SKM-1 treated with dmso at 0.1 percent for 144 hours (cell line): ENCODE results near the gene MICAL3.
"Not testable (repeated sequence)": the region's sequence is repeated elsewhere in the genome, so short reads cannot be mapped to it uniquely, and the experiment has no call there.

ENCODE experiments used
- DNase-seq: peaks from one replicate; lab custom pipeline; 2025; ENCODE audit not compliant: unreplicated experiment; lab: John Stamatoyannopoulos, UW

MICAL3 gene

DNA sequence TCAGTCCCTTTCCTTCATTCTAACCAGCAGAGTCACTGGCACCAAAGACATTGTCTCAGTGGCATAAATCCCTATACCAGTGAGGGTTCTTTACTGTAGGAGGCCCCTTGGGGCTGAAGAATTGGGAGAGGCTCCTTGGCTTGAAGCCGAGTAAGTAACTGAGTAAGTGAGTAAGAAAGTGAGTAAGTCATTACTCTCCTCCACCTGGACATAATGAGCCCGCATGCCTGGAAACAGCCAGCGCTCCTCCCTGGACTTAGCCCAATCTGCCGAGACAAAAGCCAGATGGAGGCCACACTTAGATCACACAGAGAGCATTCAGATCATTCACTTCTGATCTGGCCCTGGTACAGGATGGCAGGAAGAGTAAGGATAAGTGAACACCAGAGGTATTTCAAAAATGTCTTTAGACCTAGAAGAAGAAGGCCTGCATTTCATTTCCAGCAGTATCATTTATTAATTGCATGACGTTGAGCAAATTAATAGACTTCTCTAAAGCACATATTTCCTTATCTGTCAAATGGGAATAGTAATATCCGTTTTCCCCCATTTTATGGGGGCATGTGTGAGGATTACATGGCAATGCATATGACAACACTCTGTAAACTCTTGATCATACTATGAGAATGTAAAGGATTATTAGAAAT is 8.2 kb upstream of the MICAL3 start:
- DNase-seq = no peak

DNA sequence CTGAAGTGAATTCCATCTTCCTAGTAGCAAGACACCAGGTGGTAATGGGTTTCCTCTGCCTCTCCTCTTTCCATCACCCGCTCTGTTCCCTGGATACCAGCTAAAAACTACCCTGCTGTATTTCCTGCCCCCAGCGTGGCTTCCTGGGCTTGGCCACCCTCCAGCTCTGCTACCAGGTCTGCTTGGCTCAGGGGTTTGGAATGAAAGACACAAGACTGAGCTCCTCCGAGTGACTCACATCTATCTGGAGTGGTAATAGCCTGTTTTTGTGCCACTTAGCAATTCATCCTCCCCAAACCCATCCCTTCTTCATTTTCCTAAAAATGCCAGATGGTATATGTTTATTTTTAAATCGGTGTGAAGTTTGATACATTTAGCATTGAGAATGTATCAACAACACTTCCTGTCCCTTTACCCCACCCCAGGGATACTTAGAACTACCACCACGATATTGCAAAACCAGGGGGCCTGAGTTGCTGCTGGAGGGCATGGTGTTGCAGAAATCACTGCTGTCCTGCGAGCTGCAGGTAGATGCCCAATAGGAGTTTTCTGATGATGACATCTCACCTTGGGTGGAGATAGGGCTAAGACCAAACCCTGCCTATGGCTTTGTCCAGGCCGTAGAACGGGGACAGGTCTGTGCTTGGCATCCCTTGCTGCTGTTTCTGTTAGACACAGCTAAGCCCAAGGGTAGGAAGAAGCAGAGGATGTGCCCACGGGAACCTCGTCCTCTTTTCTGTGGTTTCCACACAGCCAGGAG is 7.5 kb upstream of the MICAL3 start:
- no peak for DNase-seq

DNA sequence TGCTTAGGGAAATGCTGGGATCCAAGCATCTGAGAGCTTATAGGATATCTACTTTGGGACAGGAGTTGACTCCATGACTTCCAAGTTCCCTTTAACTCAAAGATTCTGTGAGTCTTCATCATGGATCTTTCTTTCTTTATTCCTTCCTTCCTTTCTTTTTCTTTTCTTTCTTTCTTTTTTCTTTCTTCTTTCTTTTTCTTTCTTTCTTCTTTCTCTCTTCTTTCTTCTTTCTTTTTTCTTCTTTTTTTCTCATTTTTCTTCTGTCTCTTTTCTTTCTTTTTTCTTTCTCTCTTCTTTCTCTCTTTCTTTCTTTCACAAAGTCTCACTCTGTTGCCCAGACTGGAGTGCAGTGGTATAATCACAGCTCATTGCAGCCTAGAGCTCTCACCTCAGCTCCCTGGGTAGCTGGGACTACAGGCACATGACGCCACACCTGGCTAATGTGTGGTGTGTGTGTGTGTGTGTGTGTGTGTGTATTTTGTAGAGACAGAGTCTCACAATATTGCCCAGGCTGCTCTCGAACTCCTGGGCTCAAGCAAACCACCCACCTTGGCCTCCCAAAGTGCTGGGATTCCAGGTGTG is 5.4 kb upstream of the MICAL3 start:
- DNase-seq = no peak

DNA sequence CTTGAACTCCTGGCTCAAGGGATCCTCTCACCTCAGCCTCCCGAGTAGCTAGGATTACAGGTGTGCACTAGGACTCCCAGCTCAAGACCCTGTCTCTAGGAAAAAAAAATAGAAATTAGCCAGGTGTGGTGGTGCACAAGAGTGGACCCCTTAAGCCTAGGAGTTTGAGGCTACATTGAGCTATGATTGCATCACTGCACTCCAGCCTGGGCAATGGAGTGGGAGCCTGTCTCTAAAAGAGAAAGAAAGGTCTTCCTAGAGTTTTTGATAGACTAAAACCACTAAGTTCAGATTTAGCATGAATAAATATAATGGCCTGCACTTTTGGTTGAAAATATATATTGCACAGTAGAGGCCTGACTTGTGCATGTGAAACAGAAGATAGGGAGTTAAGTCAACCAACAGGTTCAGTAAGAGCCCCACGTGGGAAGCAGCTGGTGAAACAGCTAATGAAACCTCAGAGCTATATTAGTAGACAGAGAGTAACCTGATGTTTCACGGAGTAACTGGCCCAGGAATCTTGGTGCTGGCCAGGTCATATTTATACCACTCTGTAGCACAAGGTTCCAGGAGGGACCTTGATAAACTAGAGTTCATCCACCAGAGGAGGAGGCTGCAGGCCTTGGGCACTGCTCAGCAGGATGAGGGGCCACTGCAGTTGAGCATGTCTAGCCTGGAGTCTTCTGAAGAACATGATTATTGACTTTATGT is 4.6 kb upstream of the MICAL3 start:
- no peak for DNase-seq

DNA sequence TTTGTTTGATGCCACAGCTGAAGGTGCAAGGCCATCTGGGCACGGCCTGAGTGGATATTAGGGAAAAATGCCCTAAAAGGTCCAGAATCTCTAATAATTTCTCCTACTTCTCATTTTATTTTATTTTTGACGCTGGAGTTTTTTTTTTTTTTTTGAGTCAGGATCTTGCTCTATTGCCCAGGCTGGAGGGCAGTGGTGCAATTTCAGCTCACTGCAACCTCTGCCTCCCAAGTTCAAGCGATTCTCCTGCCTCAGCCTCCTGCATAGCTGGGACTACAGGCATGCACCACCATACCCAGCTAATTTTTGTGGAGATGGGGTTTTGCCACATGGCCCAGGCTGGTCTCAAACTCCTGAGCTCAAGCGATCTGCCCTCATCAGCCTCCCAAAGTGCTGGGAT is 1.5 kb upstream of the MICAL3 start:
- not testable (repeated sequence) for DNase-seq

DNA sequence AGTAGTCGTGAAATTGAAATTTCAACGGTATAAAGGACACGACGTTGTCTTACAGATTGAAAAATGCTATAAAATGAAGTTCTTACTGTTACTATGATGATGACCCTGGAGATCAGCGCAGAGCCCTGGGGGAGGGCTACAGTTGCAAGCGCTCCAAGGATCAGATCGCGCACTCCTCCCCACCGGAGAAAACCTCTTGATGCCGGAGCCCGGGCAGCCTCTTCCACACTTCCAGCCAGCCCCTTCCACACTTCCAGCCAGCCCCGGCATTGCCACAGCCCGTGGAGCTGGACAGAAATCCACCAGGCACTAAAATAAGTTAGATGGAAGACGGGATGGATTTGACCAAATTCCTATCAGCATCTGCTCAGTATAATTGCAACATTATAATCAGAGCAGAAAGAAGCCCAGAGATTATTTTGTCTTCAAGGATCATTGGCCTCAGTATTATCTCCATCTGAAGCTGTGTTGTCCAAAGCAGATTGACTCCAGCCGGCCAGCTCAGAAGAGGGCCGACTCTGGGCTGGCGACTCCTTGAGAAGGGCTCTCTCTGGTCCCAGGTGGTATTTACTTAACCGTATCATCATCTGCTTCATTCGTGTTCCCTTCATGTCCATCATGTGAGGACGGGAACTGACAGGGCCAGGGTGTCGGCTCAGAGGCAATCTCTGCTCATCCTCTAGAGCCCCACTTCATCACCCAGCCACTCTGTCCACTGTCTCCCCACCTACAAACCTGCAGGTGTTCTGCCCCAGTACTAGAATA is 777 bp upstream of the MICAL3 start:
- DNase-seq = no peak

DNA sequence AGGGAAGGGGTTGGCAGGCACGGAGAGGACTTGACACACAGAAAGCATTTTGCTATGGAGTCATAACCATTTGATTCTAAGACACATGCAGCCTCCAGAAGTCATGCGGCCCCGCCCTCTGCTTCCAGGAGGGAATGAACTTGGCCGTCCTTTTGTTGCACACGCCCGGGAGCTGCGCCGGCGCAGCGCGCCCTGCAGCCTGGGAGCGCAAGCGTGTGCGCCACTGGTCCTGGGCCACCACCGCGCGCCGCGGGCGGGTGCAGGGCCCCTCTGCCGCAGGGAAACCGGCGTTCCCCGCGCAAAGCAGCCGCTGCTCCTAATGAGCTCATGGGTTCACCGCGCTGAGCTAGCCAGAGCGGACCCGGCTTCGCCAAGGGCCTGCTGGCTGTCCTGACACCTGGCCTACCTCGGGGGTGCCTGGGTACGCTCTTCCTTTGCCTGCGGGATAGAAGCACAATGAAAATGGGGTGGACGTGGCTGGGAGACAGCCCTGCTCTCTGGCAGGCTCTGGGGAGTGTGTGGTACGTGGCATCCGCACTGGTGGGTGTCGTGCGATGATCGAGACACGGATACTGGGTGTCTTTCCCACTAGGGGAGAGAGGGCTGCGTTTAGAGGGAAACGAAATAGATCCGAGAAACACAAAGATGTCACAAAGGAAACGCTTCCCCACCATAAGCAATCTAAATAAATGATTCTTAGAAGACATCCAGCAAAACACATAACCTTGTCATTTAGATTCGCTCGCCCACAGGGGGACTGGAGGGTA is 669 bp downstream of the MICAL3 start:
- no peak for DNase-seq

DNA sequence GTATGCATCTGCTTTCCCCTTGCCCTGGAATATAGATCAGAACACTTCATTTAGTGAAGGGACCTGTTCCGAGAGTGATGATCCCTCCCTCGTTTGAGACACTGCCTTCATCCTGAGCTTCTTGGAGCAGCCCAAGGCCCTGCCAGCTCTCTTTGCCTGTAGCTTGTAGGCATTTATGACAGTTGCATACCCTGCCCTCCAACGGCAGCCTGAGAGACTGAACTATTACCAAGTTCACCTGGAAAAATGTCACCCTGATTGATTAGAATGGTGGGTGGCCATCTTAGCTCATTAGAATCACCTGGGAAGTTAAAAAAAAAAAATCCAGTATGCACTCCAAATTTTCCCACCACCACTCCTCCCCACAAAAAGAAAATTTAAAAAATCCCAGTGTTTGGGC is 1.5 kb downstream of the MICAL3 start:
- DNase-seq = no peak

DNA sequence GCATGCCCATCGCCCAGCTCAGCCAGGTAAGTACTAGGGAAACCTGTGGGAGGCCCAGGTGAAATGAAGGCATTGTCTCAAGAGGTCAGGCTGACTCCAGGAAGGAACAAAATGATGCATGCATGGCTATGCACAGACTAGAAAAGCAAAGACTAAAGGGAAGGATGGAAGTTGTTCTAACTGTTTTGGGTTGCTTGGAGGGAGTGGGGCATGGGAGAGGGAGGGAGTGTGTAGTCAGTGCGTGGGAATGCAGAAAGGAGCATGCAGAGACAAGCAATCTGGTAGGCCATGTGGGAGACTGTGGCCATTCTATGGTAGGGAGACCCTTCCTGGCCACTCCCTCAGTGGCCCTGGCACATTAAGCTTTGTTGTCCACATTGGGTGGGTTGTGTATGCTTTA is 2.9 kb downstream of the MICAL3 start:
- no peak for DNase-seq

DNA sequence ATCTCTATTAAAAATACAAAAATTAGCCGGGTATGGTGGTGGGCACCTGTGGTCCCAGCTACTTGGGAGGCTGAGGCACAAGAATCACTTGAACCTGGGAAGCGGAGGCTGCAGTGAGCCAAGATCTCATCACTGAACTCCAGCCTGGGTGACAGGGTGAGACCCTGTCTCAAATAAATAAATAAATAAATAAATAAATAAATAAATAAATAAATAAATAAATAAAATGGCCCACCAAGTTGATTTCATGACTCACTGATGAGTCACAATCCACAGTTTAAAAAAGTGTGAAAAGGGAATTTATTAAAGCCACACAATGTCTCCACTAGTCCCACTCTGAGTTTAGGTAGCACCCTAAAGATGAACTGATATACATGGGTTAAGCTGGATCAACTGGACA is 3.6 kb downstream of the MICAL3 start:
- not testable (repeated sequence) for DNase-seq

DNA sequence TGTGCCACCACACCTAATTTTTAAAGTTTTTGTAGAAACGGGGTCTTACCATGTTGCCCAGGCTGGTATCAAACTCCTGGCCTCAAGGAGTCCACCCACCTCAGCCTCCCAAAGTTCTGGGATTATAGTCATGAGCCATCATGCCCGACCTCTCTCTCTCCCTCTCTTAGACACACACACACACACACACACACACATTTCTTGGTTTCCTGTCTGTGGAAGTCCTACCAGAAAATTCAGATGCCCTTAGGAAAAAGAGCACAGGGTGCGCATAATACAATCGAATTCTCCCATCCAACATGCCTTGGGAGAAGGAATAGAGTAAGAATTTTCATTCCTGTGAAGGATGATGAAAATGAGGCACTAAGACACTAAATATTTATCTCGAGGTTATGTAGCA is 10.4 kb downstream of the MICAL3 start:
- no peak for DNase-seq

DNA sequence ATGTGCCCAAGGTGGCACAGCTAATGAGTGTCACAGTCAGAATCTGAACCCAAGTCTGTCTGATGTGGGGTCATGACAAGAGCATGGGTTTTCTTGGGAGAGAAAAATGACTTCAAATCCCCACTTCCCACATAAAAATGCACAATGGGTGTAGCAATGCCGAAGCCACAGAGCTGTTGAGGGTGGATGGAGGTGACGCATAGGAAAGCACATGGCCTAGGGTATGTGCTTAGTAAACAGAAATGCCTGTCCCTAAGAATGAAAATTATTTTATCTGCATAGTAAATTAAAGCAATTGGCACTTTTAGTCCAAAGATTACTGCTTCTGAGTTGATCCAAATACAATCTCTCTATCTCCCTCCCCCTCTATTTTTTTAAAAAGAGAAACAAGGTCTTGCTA is 10.9 kb downstream of the MICAL3 start:
- no peak for DNase-seq

DNA sequence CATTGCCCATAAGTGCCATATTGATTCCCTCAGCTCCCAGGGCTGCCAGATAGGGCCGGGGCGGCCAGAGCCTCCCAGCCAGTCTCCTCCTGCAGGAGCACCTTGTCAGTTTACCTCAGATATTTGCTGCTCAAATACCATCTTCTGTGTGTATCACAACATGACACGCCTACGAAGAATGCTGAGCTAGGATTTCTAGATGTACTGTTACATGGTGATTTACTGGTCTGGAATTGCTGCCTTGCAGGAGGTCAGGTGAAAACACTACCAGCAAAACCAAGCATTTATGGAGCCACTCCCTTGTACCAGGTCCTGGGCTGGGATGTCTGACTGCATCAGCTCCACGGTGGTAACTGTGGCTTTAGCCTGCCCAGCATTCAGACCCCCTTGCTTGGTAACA is 11.8 kb downstream of the MICAL3 start:
- DNase-seq = no peak

DNA sequence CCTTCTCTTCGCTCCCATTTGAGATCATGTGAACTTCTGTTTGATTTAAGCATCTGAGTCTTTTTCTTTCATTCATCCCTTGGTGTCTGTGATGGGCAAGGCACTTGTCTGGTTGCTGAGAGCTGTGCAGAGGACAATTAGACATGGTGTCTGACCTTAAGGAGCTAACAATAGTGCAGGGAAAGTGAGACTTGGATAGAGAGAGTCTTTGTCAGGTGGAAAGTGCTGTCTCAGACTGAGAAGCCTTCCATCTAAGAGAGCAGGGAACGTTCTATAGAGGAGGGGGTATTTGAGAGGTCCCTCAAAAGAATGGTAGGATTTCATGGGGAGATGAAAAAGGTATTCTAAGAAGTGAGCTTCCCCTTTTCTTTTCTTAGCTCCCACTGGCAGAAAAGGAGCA is 14.1 kb downstream of the MICAL3 start:
- DNase-seq = no peak

DNA sequence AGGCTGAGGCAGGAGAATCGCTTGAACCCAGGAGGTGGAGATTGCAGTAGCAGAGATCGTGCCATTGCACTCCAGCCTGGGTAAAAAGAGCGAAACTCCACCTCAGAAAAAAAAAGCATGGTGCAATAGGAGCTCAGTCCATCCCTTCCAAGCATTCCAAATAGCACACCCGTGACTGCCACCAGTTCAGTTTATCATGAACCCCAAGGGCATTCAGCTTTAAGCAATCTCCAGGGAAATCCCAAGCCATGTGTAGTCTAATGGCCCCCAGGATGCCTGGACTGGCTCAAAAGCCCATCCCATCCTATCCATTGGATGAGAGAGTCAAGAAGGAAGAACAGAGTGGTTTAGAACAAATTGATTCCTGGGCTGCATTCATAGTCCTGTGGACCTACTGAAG is 16.2 kb downstream of the MICAL3 start:
- DNase-seq = no peak

DNA sequence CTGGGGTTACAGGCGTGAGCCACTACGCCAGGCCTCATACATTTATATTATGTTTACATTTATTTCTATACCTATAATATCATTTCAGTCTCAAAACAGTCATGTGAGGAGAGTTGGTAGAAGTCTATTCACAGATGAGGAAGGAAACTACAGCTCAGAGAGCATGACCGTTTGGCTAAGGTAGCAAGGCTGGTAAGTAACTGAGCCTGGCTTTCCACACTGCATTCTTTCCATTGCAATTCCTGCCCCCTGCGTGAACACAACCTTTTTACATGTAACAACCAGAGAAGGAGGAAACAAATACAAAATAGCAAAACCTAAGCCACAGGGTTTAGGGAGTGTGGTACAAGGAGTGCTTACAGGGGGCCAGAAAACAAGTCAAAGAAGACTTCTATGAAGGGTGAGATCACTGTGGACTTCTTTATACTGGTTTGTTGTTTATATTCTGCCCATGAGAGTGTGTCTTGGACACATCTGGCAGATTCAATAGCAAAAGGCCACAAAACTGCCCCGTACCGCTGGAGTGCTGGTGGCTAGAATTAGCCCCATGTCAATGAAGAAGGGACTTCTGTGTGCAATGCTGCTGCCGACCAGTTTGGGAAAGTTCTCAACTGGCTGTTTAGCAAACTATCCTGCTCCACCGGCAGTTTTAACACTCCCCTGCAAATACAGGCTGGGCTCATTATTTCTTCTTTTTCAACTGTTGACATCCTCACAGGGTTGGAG is 19.0 kb downstream of the MICAL3 start:
- no peak for DNase-seq

DNA sequence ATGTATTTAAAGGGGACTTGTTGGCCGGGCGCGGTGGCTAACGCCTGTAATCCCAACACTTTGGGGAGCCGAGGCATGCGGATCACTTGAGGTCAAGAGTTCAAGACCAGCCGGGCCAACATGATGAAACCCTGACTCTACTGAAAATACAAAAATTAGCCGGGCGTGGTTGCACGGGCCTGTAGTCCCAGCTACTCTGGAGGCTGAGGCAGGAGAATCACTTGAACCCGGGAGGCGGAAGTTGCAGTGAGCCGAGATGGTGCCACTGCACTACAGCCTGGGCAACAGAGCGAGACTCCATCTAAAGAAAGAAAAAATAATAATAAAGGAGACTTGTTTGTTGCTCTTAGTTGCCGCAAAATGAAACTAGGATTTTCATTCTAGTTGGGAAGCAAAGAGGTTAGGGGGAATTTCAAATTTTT is 22.5 kb downstream of the MICAL3 start:
- DNase-seq = not testable (repeated sequence)

DNA sequence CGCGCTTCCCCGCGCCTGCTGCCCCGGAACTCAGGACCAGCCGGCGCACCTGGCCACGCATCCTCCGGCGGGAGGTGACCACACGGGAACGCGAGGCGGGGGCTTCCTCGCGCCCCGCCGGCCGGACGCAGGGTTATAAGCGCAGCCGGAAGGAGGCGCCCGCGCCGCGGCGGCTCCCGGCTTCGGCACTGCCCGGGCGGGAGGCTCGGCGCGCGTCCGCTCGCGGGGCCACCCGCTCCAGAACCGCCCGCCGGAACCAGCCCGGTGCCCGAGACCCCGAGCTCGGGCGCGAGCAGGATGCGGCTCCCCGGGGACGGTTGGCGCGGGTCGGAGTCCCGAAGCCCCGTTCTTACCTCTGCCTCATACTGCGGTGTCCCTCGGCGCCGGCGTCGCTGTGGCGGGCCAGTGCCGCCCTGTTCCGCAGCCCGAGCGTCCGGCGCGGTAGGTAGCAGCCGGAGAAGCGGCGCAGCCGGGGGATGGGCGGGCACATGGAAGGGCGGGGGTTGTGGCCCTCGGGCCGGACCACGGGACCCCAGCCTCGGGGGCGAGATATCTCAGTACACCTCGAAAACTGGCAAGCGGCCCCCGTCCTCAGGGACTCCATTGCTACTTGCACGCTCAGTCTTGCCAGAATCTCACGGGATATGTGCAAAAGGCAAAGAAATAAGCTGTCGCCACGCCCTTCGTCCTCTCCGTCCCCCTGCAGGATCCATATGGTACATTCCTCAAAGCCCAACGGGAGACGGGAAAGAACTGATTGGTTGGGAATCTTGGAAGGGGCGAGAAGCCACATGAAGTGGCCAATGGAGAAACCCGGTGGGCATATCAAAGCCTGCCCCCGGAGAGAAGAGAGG is 23.1 kb downstream of the MICAL3 start:
- peak; percentile 96 for DNase-seq
